Endothelial cell of umbilical vein (primary cell): Measurements from ENCODE around the gene ELP4. TPM values are rescaled to one million over a fixed set of nuclear protein-coding genes. Genes with fewer than 3 reads are reported as not detected.

ENCODE experiments used
- BruUV-seq: library from RNA; stranded (reverse); fragments of 400-500 nt; replicated peaks from 2 replicates; lab custom pipeline; 2021; lab: Mats Ljungman, UMichigan
- CTCF ChIA-PET: fragments of 300-600, 350-600 bp; sonication (Branson Sonifier 250); formaldehyde crosslinking; loops from one replicate; lab custom pipeline; 2021; ENCODE audit warnings: antibody characterized with exemption, inconsistent platforms; lab: Charles Lee
- POLR2A ChIA-PET: fragments of 300-600, 350-600 bp; sonication (Branson Sonifier 250); formaldehyde crosslinking; loops from one replicate; lab custom pipeline; 2021; ENCODE audit warnings: antibody characterized with exemption, inconsistent platforms; lab: Charles Lee
- DNase-seq: peaks from one replicate; pipeline ENCODE4 v3.0.0-alpha.2; 2011; ENCODE audit warnings: low read depth, low spot score
- FAIRE-seq: peaks from 2 replicates; lab custom pipeline; 2011; peaks lifted over from hg19 to GRCh38; lab: Jason Lieb, UNC
- H2AFZ ChIP-seq: 2 replicates; pipeline ENCODE4 v1.6.0; 2012; ENCODE audit warnings: low read depth, low read length, control low read depth, inconsistent platforms
- H3K27ac ChIP-seq: 2 replicates; pipeline ENCODE4 v1.5.1; 2011; ENCODE audit warnings: low read depth, mild to moderate bottlenecking, control low read depth, low read length, moderate library complexity; ENCODE audit not compliant: insufficient read depth
- H3K27me3 ChIP-seq, 2 experiments: 2 replicates each; pipeline versions ENCODE4 v1.6.0 to v1.6.1; 2011; ENCODE audit warnings: low read length in 2 of 2, mixed read lengths in 1 of 2; ENCODE audit not compliant: control insufficient read depth in 2 of 2, insufficient read depth in 2 of 2
- H3K36me3 ChIP-seq, 2 experiments: 2 replicates in 1 of 2; 3 replicates in 1 of 2; pipeline ENCODE4 v1.5.1; 2011; ENCODE audit warnings: low read length in 2 of 2, mild to moderate bottlenecking in 1 of 2, moderate library complexity in 1 of 2; ENCODE audit not compliant: control insufficient read depth in 2 of 2, insufficient read depth in 2 of 2; ENCODE audit errors: extremely low read depth in 1 of 2
- H3K4me1 ChIP-seq: 3 replicates; pipeline ENCODE4 v1.5.1; 2011; ENCODE audit warnings: mild to moderate bottlenecking, low read length; ENCODE audit not compliant: control insufficient read depth, insufficient read depth; ENCODE audit errors: extremely low read depth
- H3K4me2 ChIP-seq: 2 replicates; pipeline ENCODE4 v1.6.1; 2011; ENCODE audit warnings: low read length, control low read depth, mixed read lengths; ENCODE audit not compliant: insufficient read depth
- H3K4me3 ChIP-seq, 3 experiments: fragments of 200-600 bp in 1 of 3; sonication (generic), shearing (Covaris generic) in 1 of 3; replicated peaks in 1 of 3; 2 replicates each; pipeline ENCODE4 v1.5.1; 2011 to 2016; ENCODE audit warnings: control low read depth in 3 of 3, low read length in 3 of 3, mild to moderate bottlenecking in 2 of 3, inconsistent platforms in 1 of 3, low read depth in 1 of 3, moderate library complexity in 1 of 3; ENCODE audit not compliant: insufficient read depth in 1 of 3
- H3K79me2 ChIP-seq: 2 replicates; pipeline ENCODE4 v1.6.0; 2012; ENCODE audit warnings: low read length, inconsistent platforms; ENCODE audit not compliant: control insufficient read depth, insufficient read depth
- H3K9ac ChIP-seq: replicated peaks from 2 replicates; pipeline ENCODE3; 2011; ENCODE audit warnings: low read length, control low read depth; ENCODE audit not compliant: insufficient read depth; ENCODE audit errors: extremely low read depth
- H3K9me1 ChIP-seq: replicated peaks from 3 replicates; pipeline ENCODE4 v1.6.0; 2011; ENCODE audit warnings: mild to moderate bottlenecking, low read length; ENCODE audit not compliant: control insufficient read depth, insufficient read depth; ENCODE audit errors: extremely low read depth
- H3K9me3 ChIP-seq: replicated peaks from 2 replicates; pipeline ENCODE4 v1.5.1; 2012; ENCODE audit warnings: low read length, inconsistent platforms; ENCODE audit not compliant: control insufficient read depth, insufficient read depth
- H4K20me1 ChIP-seq: replicated peaks from 2 replicates; pipeline ENCODE3; 2011; ENCODE audit warnings: mild to moderate bottlenecking, low read length; ENCODE audit not compliant: control insufficient read depth, insufficient read depth; ENCODE audit errors: extremely low read depth
- CTCF ChIP-seq, 2 donors: IDR thresholded peaks; 1 replicate in 1 of 2; 2 replicates in 1 of 2; pipeline ENCODE4 v1.5.1; 2011; ENCODE audit warnings: low read length in 2 of 2, mild to moderate bottlenecking in 2 of 2, moderate library complexity in 2 of 2, control low read depth in 1 of 2, inconsistent platforms in 1 of 2, low read depth in 1 of 2; ENCODE audit not compliant: insufficient read depth in 1 of 2; ENCODE audit errors: extremely low read depth in 1 of 2
- EZH2 ChIP-seq: IDR thresholded peaks from 2 replicates; pipeline ENCODE4 v1.6.1; 2012; ENCODE audit warnings: borderline replicate concordance, low read depth, mild to moderate bottlenecking, moderate library complexity, low read length, inconsistent platforms; ENCODE audit not compliant: severe bottlenecking
- FOS ChIP-seq: IDR thresholded peaks from 2 replicates; pipeline ENCODE4 v1.6.1; 2011; ENCODE audit warnings: mild to moderate bottlenecking, low read length, moderate library complexity, borderline replicate concordance; ENCODE audit not compliant: insufficient read depth
- GATA2 ChIP-seq: IDR thresholded peaks from 2 replicates; pipeline ENCODE4 v1.7.0; 2011; ENCODE audit warnings: low read depth, mild to moderate bottlenecking, moderate library complexity, mixed read lengths, low read length; ENCODE audit not compliant: insufficient read length, insufficient read depth
- JUN ChIP-seq: IDR thresholded peaks from 2 replicates; pipeline ENCODE4 v1.6.1; 2011; ENCODE audit warnings: borderline replicate concordance, low read depth; ENCODE audit not compliant: insufficient read length, insufficient read depth
- MAX ChIP-seq: IDR thresholded peaks from 2 replicates; pipeline ENCODE4 v1.6.1; 2011; ENCODE audit not compliant: insufficient read depth, insufficient read length
- MYC ChIP-seq: IDR thresholded peaks from one replicate; pipeline ENCODE4 v1.6.1; 2011; ENCODE audit warnings: mild to moderate bottlenecking, low read depth, low read length
- POLR2A ChIP-seq: IDR thresholded peaks from 2 replicates; pipeline ENCODE4 v1.6.1; 2012; ENCODE audit warnings: low read depth, mild to moderate bottlenecking, control low read depth, low read length
- POLR2AphosphoS5 ChIP-seq: IDR thresholded peaks from 2 replicates; pipeline ENCODE4 v1.6.1; 2012; ENCODE audit warnings: low read depth, mild to moderate bottlenecking, control low read depth, low read length, moderate library complexity; ENCODE audit not compliant: insufficient read depth
- dilution Hi-C: fragments of 300-500 bp; cut with MboI; formaldehyde crosslinking; loops from one replicate; pipeline ENCODE4 v1.15.0; 2019; ENCODE audit warnings: low sequenced_read_pairs; ENCODE audit not compliant: extremely low pct_ligation_motif_present
- intact Hi-C: fragments of 100-400 bp; cut with micrococcal nuclease; formaldehyde crosslinking; loops from one replicate; pipeline ENCODE4 v1.10.0; 2022
- polyA plus RNA-seq, 4 experiments: library from polyadenylated mRNA; depleted of rRNA in 3 of 4; stranded (reverse) in 3 of 4; unstranded in 1 of 4; fragments of >200 nt; gene quantifications; 2 replicates each; pipeline versions ENCODE4 v1.2.1 to v1.2.3, GENCODE V29; 2011 to 2012; ENCODE audit warnings: missing spikeins in 1 of 4
- total RNA-seq: library from RNA; stranded (reverse); gene quantifications from 2 replicates; pipeline ENCODE4 v1.2.3, GENCODE V29; 2021

The ELP4 gene
- total and polyA plus RNA-seq, 2 donors (not counting 3 experiments of a cell fraction or from before 2014, with no cell fraction given) = 11.6 to 16.3 TPM

- CTCF ChIA-PET = interaction anchor here (0.6 to 1.0 kb wide), 2 partner anchors 13 to 325 kb away, joined by 3 read pairs; no protein-coding TSS in a partner anchor
- dilution Hi-C loops = no loop called here
- peak; percentile 8 for FAIRE-seq
These were observed 292.5 kb downstream of the ELP4 start for GRCh38 chr11:31802000-31802551.

More at GRCh38 chr11:31802000-31802551, 292.5 kb downstream of the ELP4 start:
- Histone ChIP-seq H3K4me1 (peaks cover 5% of the 10 kb centered on the region), H3K36me3 (no peaks in the 10 kb centered on the region), H3K27ac (no peak overlapping the region), H3K27me3 (peaks cover 93 to 98% of the 10 kb centered on the region in 2 experiments), H3K4me3 (no peak overlapping the region), H3K9ac (no peak overlapping the region), H2AFZ (no peak overlapping the region), H4K20me1 (peaks cover 3% of the 10 kb centered on the region), H3K9me3 (no peaks in the 10 kb centered on the region), H3K4me2 (no peak overlapping the region), H3K79me2 (no peaks in the 10 kb centered on the region), H3K9me1 (no peaks in the 10 kb centered on the region)
- no TSS peak for BruUV-seq
- DNase-seq = no peak
- POLR2A ChIA-PET = no interaction called here
- intact Hi-C loops = loop anchor here (5.0 kb wide), 1 partner anchor 295 kb away; the partner anchor contains the start of genes ELP4 and IMMP1L
- TF ChIP-seq GATA2 (no peak), FOS (no peak), MYC (no peak), POLR2AphosphoS5 (no peak), POLR2A (no peak), MAX (no peak), CTCF (IDR thresholded peaks at IDR 0.05; ENCODE audit: extremely low read depth in 1 of 2, insufficient read depth in 1 of 2, low read depth in 1 of 2, low read length in 2 of 2) (no peak), JUN (no peak), EZH2 (no peak)
